Stimulated activated memory B cell treated with anti-CD40 and anti-IgM and Interleukin-4, amounts not matched to agents 10 μg/mL and 1 μg/mL and 100 μg/mL, for 72 hours (primary cell): ENCODE data around the gene SHANK2.

ENCODE experiments used
- ATAC-seq: fragments of 150-1000 bp; cut with Tn5 transposase; 2 replicates; pipeline ENCODE4 v1.10.0; 2021
- H3K27ac Mint-ChIP-seq: one replicate; pipeline ENCODE4 v1.8.0; 2022; ENCODE audit warnings: mild to moderate bottlenecking, mixed read lengths
- H3K27me3 Mint-ChIP-seq: one replicate; pipeline ENCODE4 v1.8.0; 2022; ENCODE audit warnings: mixed read lengths
- H3K36me3 Mint-ChIP-seq: one replicate; pipeline ENCODE4 v1.8.0; 2022; ENCODE audit warnings: mixed read lengths
- H3K4me1 Mint-ChIP-seq: one replicate; pipeline ENCODE4 v1.8.0; 2022; ENCODE audit warnings: mixed read lengths
- H3K4me3 Mint-ChIP-seq: one replicate; pipeline ENCODE4 v1.8.0; 2022; ENCODE audit warnings: mild to moderate bottlenecking, moderate library complexity, mixed read lengths
- H3K9me3 Mint-ChIP-seq: one replicate; pipeline ENCODE4 v1.8.0; 2022; ENCODE audit warnings: mixed read lengths

Gene SHANK2

DNA sequence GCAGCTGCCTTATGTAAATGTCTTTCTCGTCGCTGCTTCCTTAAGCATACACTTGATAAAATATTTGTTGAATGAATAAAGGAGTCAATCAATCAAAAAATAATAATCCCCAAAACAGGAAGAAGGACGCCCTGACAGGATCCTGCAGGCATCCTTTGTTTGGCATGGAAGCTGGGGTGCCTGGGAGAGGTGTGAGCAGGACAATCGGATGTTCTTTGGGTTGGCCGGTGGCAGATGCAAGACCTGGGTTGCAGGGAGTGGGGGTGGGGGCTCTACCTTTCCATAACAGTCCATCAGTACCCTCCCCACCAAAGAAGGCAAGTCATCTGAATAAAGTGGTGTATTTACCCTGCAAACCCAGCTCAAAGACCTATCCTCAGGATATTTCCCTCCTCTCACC, 1.4 kb upstream of the SHANK2 start:
- Mint-ChIP-seq H3K27me3 (peaks cover 56% of the 10 kb centered on the region), H3K36me3 (peaks cover 5% of the 10 kb centered on the region), H3K9me3 (peaks cover 6% of the 10 kb centered on the region), H3K4me3 (no peak overlapping the region), H3K4me1 (peaks cover 19% of the 10 kb centered on the region), H3K27ac (no peak overlapping the region)
- ATAC-seq, result no peak

DNA sequence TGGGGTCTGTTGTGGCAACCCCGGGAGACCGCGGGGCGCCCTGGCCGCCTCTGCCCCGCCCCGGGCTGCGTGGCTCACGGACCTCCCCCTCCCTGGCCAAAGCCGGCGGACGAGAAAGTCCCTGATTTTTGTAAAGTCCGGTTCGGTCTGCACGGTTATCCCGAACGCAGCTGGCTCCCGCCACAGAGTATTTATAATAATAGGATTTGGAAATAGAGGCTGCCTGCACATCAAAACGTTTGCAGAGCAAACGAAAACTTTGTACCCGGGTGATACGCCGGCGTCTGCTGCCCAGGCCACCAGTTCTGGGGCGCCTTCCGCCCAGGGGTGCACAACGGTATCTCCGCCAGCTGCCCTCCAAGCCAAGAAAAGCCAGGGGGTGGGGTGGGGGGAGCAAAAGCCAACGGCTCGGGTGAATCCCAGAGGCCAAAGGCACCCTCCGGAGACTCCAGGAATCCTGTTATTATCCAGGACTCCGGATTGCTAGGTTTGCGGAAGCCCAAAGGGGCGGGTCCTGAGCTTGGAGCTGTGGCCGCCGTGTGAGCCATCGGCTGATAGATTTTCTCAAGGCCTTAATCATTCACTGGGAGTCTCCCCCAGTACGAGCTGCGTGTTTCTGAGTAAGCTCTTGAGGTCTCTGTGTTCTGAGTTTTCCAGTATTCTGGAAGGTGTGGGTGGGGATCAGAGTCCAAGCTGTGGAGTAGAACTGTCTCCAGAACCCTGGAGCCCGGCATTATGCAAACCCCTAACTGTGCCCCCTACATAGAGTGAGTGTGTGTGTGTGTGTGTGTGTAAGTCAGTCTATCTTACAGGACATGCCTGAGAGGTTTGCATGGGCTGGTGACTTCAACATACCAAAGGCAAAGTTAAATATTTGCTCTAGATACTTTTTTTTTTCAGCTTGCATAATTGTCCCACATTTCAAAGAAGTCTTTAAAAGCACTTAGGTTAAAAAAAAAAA, 673 bp upstream of the SHANK2 start:
- Mint-ChIP-seq H3K4me3 (no peak overlapping the region), H3K27me3 (peaks cover 63% of the 10 kb centered on the region), H3K4me1 (peaks cover 19% of the 10 kb centered on the region), H3K27ac (no peak overlapping the region), H3K9me3 (peaks cover 3% of the 10 kb centered on the region), H3K36me3 (peaks cover 5% of the 10 kb centered on the region)
- ATAC-seq, result no peak

DNA sequence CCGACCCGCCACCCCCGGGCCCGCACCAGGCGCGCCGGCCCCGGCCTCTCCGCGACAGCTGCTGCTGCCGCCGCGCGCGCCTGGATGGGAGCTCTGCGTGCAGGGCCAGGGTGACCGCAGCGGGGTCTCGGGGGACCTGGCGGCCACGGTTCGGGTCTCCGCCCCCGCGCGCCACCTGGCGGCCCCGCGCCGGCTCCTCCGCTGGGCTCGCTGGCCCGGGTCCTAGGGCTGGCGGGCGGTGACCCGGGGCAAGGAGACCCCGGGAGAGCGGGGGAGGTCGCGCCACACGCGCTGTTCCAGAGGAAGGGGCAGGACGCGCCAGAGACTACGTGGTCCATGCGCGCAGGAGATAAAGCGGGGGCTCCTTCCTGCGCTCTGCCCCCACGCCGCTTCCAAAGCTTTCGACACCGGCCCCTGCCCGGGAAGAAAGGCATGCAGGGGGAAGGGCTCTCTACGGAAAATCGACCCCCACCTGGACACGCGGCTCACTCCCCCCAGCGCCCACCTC, 562 bp downstream of the SHANK2 start:
- Mint-ChIP-seq H3K4me3 (peak overlapping the region; percentile 78), H3K4me1 (peaks cover 19% of the 10 kb centered on the region), H3K36me3 (no peaks in the 10 kb centered on the region), H3K27me3 (peaks cover 74% of the 10 kb centered on the region), H3K27ac (no peak overlapping the region), H3K9me3 (no peaks in the 10 kb centered on the region)
- peak; percentile 76 for ATAC-seq

DNA sequence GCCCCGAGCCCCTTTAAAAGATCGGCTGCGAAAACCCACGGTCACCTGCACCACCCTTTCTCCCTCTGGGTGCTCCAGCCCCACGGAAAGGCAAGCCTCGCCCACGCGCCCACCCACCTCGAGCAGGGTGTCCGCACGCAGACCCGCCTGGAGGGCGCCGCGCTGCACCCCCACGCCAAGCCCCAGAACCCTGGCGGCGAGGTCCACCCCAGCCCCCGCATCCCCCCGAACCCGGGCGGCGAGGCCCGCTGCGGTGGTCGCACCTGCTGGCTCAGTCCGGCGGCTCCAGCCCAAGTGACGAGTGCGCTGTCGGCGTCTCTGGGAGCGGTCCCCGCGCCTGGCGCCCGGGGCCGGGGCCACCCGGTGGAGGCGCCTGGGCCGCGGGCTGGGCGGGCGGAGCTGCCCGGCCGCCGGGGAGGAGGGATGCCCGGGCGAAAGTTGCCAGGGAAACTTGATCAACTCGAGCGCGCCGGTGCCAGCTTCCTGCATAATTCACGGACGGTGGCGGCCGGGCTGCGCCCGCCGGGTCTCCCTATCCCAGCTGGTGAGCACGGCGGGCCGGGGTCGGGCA, 1.1 kb downstream of the SHANK2 start:
- H3K4me1 Mint-ChIP-seq, result peaks cover 19% of the 10 kb centered on the region
- H3K9me3 Mint-ChIP-seq, result no peaks in the 10 kb centered on the region
- peak; percentile 3 for ATAC-seq
- H3K36me3 Mint-ChIP-seq, result no peaks in the 10 kb centered on the region
- peak overlapping the region; percentile 73 for H3K4me3 Mint-ChIP-seq
- peak overlapping the region; percentile 30 for H3K27ac Mint-ChIP-seq
- H3K27me3 Mint-ChIP-seq, result peaks cover 74% of the 10 kb centered on the region

- H3K4me3 Mint-ChIP-seq, result peak overlapping the region; percentile 73
- H3K27me3 Mint-ChIP-seq, result peaks cover 76% of the 10 kb centered on the region
- H3K9me3 Mint-ChIP-seq, result no peaks in the 10 kb centered on the region
- peaks cover 19% of the 10 kb centered on the region for H3K4me1 Mint-ChIP-seq
- no peak for ATAC-seq
- H3K27ac Mint-ChIP-seq, result peak overlapping the region; percentile 30
- no peaks in the 10 kb centered on the region for H3K36me3 Mint-ChIP-seq
Observed at GRCh38 chr11:71250523-71251150, 1.7 kb downstream of the SHANK2 start.

- Mint-ChIP-seq H3K4me1 (peaks cover 19% of the 10 kb centered on the region), H3K9me3 (no peaks in the 10 kb centered on the region), H3K36me3 (no peaks in the 10 kb centered on the region), H3K4me3 (no peak overlapping the region), H3K27me3 (peaks cover 76% of the 10 kb centered on the region), H3K27ac (no peak overlapping the region)
- ATAC-seq, result no peak
Observed at GRCh38 chr11:71249301-71249700, 3.1 kb downstream of the SHANK2 start.

- H3K9me3 Mint-ChIP-seq, result no peaks in the 10 kb centered on the region
- H3K36me3 Mint-ChIP-seq, result no peaks in the 10 kb centered on the region
- peaks cover 19% of the 10 kb centered on the region for H3K4me1 Mint-ChIP-seq
- no peak overlapping the region for H3K27ac Mint-ChIP-seq
- H3K4me3 Mint-ChIP-seq, result no peak overlapping the region
- H3K27me3 Mint-ChIP-seq, result peaks cover 76% of the 10 kb centered on the region
- ATAC-seq, result no peak
Observed at GRCh38 chr11:71248656-71249055, 3.7 kb downstream of the SHANK2 start.

DNA sequence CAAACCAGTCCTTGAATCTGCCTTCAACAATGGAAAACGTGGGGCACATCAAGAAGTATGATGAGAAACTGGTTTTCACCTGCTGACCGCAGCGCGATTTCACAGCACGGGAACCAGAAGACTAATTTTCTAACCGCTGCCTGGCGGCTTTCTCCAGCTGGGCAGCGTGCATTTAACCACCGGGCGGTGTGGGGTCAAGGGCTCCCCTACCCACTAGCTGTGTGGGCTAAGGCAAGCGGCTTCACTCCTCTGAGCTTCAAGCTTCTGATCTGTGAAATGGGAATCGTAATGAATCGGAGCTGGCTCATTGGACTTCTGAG, 4.2 kb downstream of the SHANK2 start:
- H3K9me3 Mint-ChIP-seq, result no peaks in the 10 kb centered on the region
- no peak overlapping the region for H3K27ac Mint-ChIP-seq
- no peak overlapping the region for H3K4me3 Mint-ChIP-seq
- H3K4me1 Mint-ChIP-seq, result peaks cover 16% of the 10 kb centered on the region
- no peaks in the 10 kb centered on the region for H3K36me3 Mint-ChIP-seq
- H3K27me3 Mint-ChIP-seq, result peaks cover 76% of the 10 kb centered on the region
- ATAC-seq, result no peak

GRCh38 chr11:71247551-71248250, 4.7 kb downstream of the SHANK2 start:
- H3K27me3 Mint-ChIP-seq, result peaks cover 78% of the 10 kb centered on the region
- H3K4me3 Mint-ChIP-seq, result no peak overlapping the region

GRCh38 chr11:71246559-71246958, 5.8 kb downstream of the SHANK2 start:
- no peak for ATAC-seq
- Mint-ChIP-seq H3K9me3 (no peaks in the 10 kb centered on the region), H3K27me3 (peaks cover 88% of the 10 kb centered on the region), H3K4me3 (no peak overlapping the region), H3K27ac (no peak overlapping the region), H3K4me1 (peaks cover 12% of the 10 kb centered on the region), H3K36me3 (no peaks in the 10 kb centered on the region)

More at GRCh38 chr11:71247551-71248250, 4.7 kb downstream of the SHANK2 start:
- no peak for ATAC-seq
- peaks cover 12% of the 10 kb centered on the region for H3K4me1 Mint-ChIP-seq
- no peaks in the 10 kb centered on the region for H3K9me3 Mint-ChIP-seq
- H3K36me3 Mint-ChIP-seq, result no peaks in the 10 kb centered on the region
- H3K27ac Mint-ChIP-seq, result no peak overlapping the region

DNA sequence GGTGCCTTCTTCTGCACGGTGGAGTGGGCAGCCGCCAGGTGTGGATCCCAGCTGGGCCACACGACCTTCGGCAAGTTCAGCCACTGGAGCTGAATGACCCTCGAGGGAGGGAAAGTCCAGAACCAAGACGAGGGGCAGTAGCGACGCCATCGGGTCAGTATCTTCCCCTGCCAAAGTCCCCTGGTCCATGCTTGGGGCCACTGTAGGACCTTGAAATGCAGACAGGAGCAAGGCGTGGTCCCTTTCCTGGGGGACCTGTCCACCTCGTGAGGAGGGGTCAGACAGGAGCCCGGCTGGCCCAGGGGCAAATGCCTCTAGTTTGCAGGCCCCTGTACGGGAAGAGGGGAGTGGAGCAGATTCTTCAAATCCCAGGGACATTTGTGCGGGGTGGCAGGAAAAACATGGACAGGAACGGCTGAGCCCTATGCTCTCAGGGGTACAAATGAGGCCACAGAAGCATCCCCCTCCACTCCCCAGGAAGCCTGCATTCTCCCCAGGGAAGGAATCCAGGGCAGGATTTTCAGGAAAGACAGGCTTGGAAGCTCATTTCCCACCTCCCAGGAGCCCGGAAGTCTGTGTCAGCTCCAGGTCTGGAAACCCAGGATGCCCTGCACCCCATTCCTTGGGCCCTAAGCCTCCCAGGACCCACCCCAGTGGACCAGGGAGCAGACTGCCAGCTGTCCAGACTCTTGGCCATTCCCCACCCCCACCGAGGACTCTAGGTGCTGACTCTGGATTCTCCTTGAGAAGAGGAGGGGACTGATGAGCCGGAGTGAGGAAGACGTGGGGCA, 6.6 kb downstream of the SHANK2 start:
- Mint-ChIP-seq H3K4me3 (no peak overlapping the region), H3K27ac (no peak overlapping the region), H3K36me3 (no peaks in the 10 kb centered on the region), H3K27me3 (peaks cover 91% of the 10 kb centered on the region), H3K4me1 (peaks cover 17% of the 10 kb centered on the region), H3K9me3 (no peaks in the 10 kb centered on the region)
- no peak for ATAC-seq

- peaks cover 12% of the 10 kb centered on the region for H3K4me1 Mint-ChIP-seq
- no peaks in the 10 kb centered on the region for H3K36me3 Mint-ChIP-seq
- H3K27ac Mint-ChIP-seq, result no peak overlapping the region
- no peaks in the 10 kb centered on the region for H3K9me3 Mint-ChIP-seq
- ATAC-seq, result no peak
- H3K27me3 Mint-ChIP-seq, result peaks cover 81% of the 10 kb centered on the region
- no peak overlapping the region for H3K4me3 Mint-ChIP-seq
Observed at GRCh38 chr11:71244116-71244810, 8.1 kb downstream of the SHANK2 start.

GRCh38 chr11:71242391-71242790, 10.0 kb downstream of the SHANK2 start:
- Mint-ChIP-seq H3K27ac (no peak overlapping the region), H3K9me3 (no peaks in the 10 kb centered on the region), H3K36me3 (no peaks in the 10 kb centered on the region), H3K27me3 (peaks cover 80% of the 10 kb centered on the region), H3K4me3 (no peak overlapping the region), H3K4me1 (peaks cover 12% of the 10 kb centered on the region)
- no peak for ATAC-seq

- Mint-ChIP-seq H3K4me3 (no peak overlapping the region), H3K9me3 (no peaks in the 10 kb centered on the region), H3K36me3 (no peaks in the 10 kb centered on the region), H3K4me1 (peaks cover 12% of the 10 kb centered on the region), H3K27ac (no peak overlapping the region), H3K27me3 (peaks cover 82% of the 10 kb centered on the region)
- ATAC-seq, result no peak
Observed at GRCh38 chr11:71241721-71242259, 10.6 kb downstream of the SHANK2 start.
